ENCODE results near the gene RNF145. TPM values are rescaled to one million over a fixed set of nuclear protein-coding genes. Genes with fewer than 3 reads are reported as not detected.

RNF145 gene
- total and polyA plus RNA-seq, 8 donors, result 7.0 to 96.9 (median 45.8) TPM

DNA sequence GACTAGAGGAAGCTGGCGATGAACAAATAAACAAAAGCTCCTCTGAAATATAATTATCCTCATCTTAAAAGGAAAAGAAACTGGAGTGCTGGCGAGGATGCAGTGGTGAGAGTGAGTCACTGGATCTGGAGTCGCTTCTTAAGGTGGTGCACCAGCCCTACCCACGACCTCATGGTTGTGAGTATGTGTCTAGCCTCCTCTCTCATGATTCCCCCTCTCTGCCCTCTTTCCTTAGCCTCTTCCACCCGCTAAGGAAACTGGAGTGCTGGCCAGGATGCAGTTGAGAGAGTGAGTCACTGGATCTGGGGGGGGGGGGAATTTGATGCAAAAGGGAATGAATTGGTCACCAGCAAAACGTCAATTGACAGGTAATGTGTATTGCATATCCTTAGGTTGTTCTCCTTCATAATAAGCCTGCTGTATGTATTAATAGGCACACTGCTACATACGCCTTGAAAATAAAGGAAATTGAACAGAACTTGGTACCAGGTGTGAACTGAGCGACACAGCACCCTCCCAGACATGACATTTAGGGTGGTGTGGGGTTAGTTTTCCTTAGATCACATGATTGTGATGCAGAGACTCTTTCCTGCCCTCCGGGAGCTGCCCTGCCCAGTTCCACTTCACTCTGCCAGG lies 73.3 kb downstream of the RNF145 start:
- Histone ChIP-seq H3K4me3 (no peak overlapping the region), H3K9me3 (no peaks in the 10 kb centered on the region), H3K27ac (no peak overlapping the region), H3K4me1 (peaks cover 0 to 9% (median 0%) of the 10 kb centered on the region in 4 donors), H3K36me3 (no peaks in the 10 kb centered on the region), H3K27me3 (peaks cover 0 to 21% (median 5%) of the 10 kb centered on the region in 3 donors)
- 41 to 53% (median 46%) methylated on average over 9 of the region's 9 CpGs for WGBS, 5 donors
- intact Hi-C loops (cut with DNase I; ENCODE audit: low total_unique reads), result no loop called here
- TF ChIP-seq EP300 (IDR thresholded peaks at IDR 0.05), result no peak
- no peak for TF ChIP-seq POLR2A (IDR thresholded peaks at IDR 0.05)
- no peak for TF ChIP-seq CTCF (IDR thresholded peaks at IDR 0.05)
- TF ChIP-seq POLR2AphosphoS5 (IDR thresholded peaks at IDR 0.05), result no peak
- DNase-seq, result no peak

- intact Hi-C loops (cut with DNase I; ENCODE audit: low total_unique reads), result no loop called here
- Histone ChIP-seq H3K27me3 (peaks cover 0 to 8% (median 4%) of the 10 kb centered on the region in 3 donors), H3K27ac (peak overlapping the region in 2 of 5 donors; percentile 21 to 54), H3K4me3 (no peak overlapping the region), H3K36me3 (no peaks in the 10 kb centered on the region), H3K9me3 (no peaks in the 10 kb centered on the region), H3K4me1 (peaks cover 0 to 9% (median 0%) of the 10 kb centered on the region in 4 donors)
- WGBS, 5 donors, result 19 to 38% (median 23%) methylated on average over 11 of the region's 11 CpGs
- DNase-seq, result peak in 1 of 2 donors; percentile 81
- TF ChIP-seq EP300 (IDR thresholded peaks at IDR 0.05), result no peak
- peak in 1 of 3 donors; percentile 36 for TF ChIP-seq POLR2AphosphoS5 (IDR thresholded peaks at IDR 0.05)
- peak in 5 of 7 experiments; percentile 49 to 79 (median 66) for TF ChIP-seq CTCF (IDR thresholded peaks at IDR 0.05)
- TF ChIP-seq POLR2A (IDR thresholded peaks at IDR 0.05), result no peak
These were observed 76.2 kb downstream of the RNF145 start for GRCh38 chr5:159133041-159133741.

DNA sequence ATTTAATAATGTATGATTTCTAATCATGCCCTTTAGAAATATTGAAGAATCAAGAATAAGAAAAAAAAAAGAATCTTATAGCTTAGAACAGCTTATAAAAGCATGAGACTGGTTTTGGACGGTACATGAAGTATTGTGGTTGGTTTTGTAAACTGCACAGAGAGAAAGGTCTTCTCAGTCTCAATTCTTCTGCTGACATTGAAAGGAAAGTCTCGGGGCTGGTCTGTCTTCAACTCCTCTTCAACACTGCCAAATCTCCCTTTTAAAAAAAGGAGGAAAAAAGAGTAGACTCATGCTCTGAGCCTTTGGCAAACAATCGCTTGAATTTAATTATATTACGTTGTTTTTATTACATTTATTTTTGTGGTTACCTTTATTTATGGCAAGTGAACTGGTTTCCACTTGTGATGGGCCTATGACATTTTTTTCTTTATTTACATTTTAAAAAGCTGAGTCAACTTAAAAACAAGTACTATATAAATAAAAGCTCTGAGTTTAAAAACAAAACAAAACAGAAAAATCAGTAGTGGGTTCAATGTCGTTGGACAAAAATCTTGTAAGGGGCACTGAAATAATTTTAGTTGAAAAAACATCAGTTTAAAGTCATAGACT lies 76.8 kb downstream of the RNF145 start:
- peak overlapping the region in 2 of 5 donors; percentile 21 to 54 for H3K27ac ChIP-seq
- intact Hi-C loops (cut with DNase I; ENCODE audit: low total_unique reads), result no loop called here
- 54 to 67% (median 61%) methylated on average over 5 of the region's 5 CpGs for WGBS, 5 donors
- H3K36me3 ChIP-seq, result no peaks in the 10 kb centered on the region
- DNase-seq, result no peak
- H3K4me1 ChIP-seq, result peaks cover 0 to 9% (median 0%) of the 10 kb centered on the region in 4 donors
- TF ChIP-seq POLR2AphosphoS5 (IDR thresholded peaks at IDR 0.05) (no peak), CTCF (IDR thresholded peaks at IDR 0.05) (no peak), POLR2A (IDR thresholded peaks at IDR 0.05) (no peak), EP300 (IDR thresholded peaks at IDR 0.05) (no peak)
- H3K9me3 ChIP-seq, result no peaks in the 10 kb centered on the region
- H3K27me3 ChIP-seq, result peaks cover 0 to 13% (median 0%) of the 10 kb centered on the region in 3 donors
- H3K4me3 ChIP-seq, result no peak overlapping the region

DNA sequence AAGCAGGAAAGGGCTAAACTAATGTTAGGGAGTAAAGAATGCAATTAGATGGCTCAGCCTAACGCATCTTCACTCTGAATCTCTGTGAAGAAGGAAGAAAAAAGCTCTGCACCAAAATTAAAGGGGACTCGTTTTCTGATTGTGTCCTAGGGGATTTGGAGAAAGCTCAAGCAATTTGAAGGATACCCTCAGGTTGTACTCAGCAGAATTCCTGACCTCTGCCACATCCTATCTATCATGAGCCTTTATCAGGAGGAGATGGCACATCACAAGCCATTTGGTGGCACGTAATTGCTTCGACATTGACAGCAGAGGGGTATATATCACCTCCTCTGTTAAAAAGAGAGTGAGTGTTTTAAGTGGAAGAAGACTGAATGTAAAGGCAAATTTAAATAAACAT lies 77.4 kb downstream of the RNF145 start:
- intact Hi-C loops (cut with DNase I; ENCODE audit: low total_unique reads), result no loop called here
- Histone ChIP-seq H3K4me1 (peaks cover 0 to 9% (median 0%) of the 10 kb centered on the region in 4 donors), H3K27ac (no peak overlapping the region), H3K36me3 (no peaks in the 10 kb centered on the region), H3K4me3 (no peak overlapping the region), H3K9me3 (no peaks in the 10 kb centered on the region), H3K27me3 (peaks cover 0 to 13% (median 0%) of the 10 kb centered on the region in 3 donors)
- no peak for DNase-seq
- 62 to 77% (median 69%) methylated on average over 4 of the region's 4 CpGs for WGBS, 5 donors
- TF ChIP-seq POLR2A (IDR thresholded peaks at IDR 0.05) (no peak), POLR2AphosphoS5 (IDR thresholded peaks at IDR 0.05) (no peak), CTCF (IDR thresholded peaks at IDR 0.05) (no peak), EP300 (IDR thresholded peaks at IDR 0.05) (no peak)
